ENCODE data around the gene CPN2. TPM values are rescaled to one million over a fixed set of nuclear protein-coding genes. Genes with fewer than 3 reads are reported as not detected.
A peak's percentile ranks its signal among the peaks of the same experiment; 100 is the strongest.

The CPN2 gene
- total RNA-seq, 3 donors from 2014 or later (not counting 1 experiment from before 2014, with no cell fraction given) = not detected

DNA sequence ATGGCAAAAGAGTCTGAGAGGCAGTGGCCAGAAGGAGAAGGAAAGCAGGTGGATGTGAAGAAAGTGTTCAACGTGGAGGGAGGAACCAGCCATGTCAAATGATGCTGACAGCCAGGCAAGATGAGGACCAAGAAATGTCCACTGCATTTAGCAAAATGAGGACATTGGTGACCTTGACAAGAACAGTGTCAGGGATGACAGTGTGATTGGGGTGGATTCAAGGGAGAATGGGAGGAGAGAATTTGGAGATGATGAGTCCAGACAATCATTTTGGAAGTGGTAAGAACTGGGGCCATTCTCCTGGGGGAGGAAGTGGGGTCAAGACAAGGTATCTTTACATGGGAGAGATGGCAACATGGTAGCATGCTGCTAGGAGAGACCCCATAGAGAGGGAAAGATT lies 47.4 kb downstream of the CPN2 start:
- H3K4me3 ChIP-seq (ENCODE audit: low read length) = no peak overlapping the region
- peaks cover 37 to 43% of the 10 kb centered on the region in 2 donors for H3K4me1 Mint-ChIP-seq
- H3K4me1 ChIP-seq (ENCODE audit: control insufficient read depth, insufficient read depth, low read length) = peaks cover 54% of the 10 kb centered on the region
- H3K9me3 ChIP-seq (ENCODE audit: control insufficient read depth, insufficient read depth, low read length) = peaks cover 4% of the 10 kb centered on the region
- H3K27me3 Mint-ChIP-seq (ENCODE audit: low read depth in 2 of 2) = peaks cover 17 to 25% of the 10 kb centered on the region in 2 donors
- no peak overlapping the region for H3K27ac Mint-ChIP-seq
- ATAC-seq (no peak), DNase-seq (no peak)
- H3K4me3 Mint-ChIP-seq = no peak overlapping the region
- TF ChIP-seq, protein P1, sequence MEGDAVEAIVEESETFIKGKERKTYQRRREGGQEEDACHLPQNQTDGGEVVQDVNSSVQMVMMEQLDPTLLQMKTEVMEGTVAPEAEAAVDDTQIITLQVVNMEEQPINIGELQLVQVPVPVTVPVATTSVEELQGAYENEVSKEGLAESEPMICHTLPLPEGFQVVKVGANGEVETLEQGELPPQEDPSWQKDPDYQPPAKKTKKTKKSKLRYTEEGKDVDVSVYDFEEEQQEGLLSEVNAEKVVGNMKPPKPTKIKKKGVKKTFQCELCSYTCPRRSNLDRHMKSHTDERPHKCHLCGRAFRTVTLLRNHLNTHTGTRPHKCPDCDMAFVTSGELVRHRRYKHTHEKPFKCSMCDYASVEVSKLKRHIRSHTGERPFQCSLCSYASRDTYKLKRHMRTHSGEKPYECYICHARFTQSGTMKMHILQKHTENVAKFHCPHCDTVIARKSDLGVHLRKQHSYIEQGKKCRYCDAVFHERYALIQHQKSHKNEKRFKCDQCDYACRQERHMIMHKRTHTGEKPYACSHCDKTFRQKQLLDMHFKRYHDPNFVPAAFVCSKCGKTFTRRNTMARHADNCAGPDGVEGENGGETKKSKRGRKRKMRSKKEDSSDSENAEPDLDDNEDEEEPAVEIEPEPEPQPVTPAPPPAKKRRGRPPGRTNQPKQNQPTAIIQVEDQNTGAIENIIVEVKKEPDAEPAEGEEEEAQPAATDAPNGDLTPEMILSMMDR (IDR thresholded peaks at IDR 0.05) = no peak
- no peaks in the 10 kb centered on the region for H3K36me3 Mint-ChIP-seq
- 83% methylated on average over 1 of the region's 1 CpG for WGBS (ENCODE audit: insufficient coverage)
- intact Hi-C loops (cut with micrococcal nuclease) = no loop called here
- H3K9me3 Mint-ChIP-seq = no peaks in the 10 kb centered on the region
- no peaks in the 10 kb centered on the region for H3K36me3 ChIP-seq (ENCODE audit: control insufficient read depth, insufficient read depth, low read length)
- H3K27me3 ChIP-seq (ENCODE audit: control insufficient read depth, insufficient read depth, low read length) = peaks cover 16% of the 10 kb centered on the region
- no peak overlapping the region for H3K27ac ChIP-seq (ENCODE audit: low read length)

DNA sequence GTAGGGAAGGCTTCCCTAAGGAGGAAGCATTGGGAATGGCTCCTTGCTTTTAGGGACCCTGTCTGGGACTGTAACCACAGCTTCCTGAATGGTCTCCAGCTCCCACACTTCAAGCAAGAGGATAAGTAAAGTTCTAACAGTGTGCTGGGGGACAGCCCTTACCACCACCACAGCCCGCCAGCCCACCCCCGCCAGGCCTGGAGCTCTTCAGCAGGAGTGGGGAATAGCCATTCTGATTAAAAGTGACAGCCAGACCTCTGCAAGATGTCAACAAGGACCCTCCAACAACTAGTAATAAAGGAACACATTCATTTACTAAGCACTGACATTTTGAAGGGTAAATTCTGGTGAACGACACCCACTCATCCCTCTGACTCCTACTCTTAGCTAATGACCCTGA lies 49.4 kb downstream of the CPN2 start:
- H3K27ac ChIP-seq (ENCODE audit: low read length) = no peak overlapping the region
- intact Hi-C loops (cut with micrococcal nuclease) = no loop called here
- no peak overlapping the region for H3K4me3 Mint-ChIP-seq
- H3K4me1 Mint-ChIP-seq = peaks cover 29 to 34% of the 10 kb centered on the region in 2 donors
- ATAC-seq (no peak), DNase-seq (no peak)
- H3K9me3 Mint-ChIP-seq = no peaks in the 10 kb centered on the region
- H3K27me3 Mint-ChIP-seq (ENCODE audit: low read depth in 2 of 2) = peaks cover 10 to 15% of the 10 kb centered on the region in 2 donors
- peaks cover 4% of the 10 kb centered on the region for H3K9me3 ChIP-seq (ENCODE audit: control insufficient read depth, insufficient read depth, low read length)
- no peaks in the 10 kb centered on the region for H3K36me3 ChIP-seq (ENCODE audit: control insufficient read depth, insufficient read depth, low read length)
- H3K36me3 Mint-ChIP-seq = no peaks in the 10 kb centered on the region
- TF ChIP-seq, protein P1 (IDR thresholded peaks at IDR 0.05) = no peak
- peaks cover 43% of the 10 kb centered on the region for H3K4me1 ChIP-seq (ENCODE audit: control insufficient read depth, insufficient read depth, low read length)
- WGBS (ENCODE audit: insufficient coverage) = 83% methylated on average over 3 of the region's 3 CpGs
- H3K4me3 ChIP-seq (ENCODE audit: low read length) = no peak overlapping the region
- H3K27me3 ChIP-seq (ENCODE audit: control insufficient read depth, insufficient read depth, low read length) = peaks cover 13% of the 10 kb centered on the region
- H3K27ac Mint-ChIP-seq = no peak overlapping the region

DNA sequence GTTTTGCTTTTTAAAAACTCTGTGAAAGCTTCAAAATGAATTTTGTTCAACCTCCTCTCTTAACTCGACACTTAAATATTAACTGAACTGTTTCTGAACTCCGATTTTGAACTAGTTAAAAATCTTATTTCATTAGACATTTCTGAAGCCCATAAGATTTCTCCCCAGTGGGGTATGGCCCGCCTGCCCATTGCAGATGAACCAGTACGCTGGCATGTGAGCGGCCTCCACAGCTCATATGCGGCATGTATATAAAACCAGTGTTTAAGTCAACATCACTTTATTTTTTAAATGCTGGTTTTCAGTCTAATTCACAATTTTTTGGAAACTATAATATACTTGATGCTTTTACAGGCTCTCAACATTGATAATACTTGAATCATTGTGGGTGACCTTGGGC lies 50.2 kb downstream of the CPN2 start:
- H3K36me3 ChIP-seq (ENCODE audit: control insufficient read depth, insufficient read depth, low read length) = no peaks in the 10 kb centered on the region
- ATAC-seq (no peak), DNase-seq (no peak)
- H3K27me3 ChIP-seq (ENCODE audit: control insufficient read depth, insufficient read depth, low read length) = peaks cover 19% of the 10 kb centered on the region
- Mint-ChIP-seq H3K4me1 (peaks cover 21 to 28% of the 10 kb centered on the region in 2 donors), H3K9me3 (no peaks in the 10 kb centered on the region), H3K27ac (no peak overlapping the region), H3K4me3 (no peak overlapping the region), H3K36me3 (no peaks in the 10 kb centered on the region), H3K27me3 (ENCODE audit: low read depth in 2 of 2) (peaks cover 7 to 13% of the 10 kb centered on the region in 2 donors)
- TF ChIP-seq, protein P1 (IDR thresholded peaks at IDR 0.05) = no peak
- peaks cover 4% of the 10 kb centered on the region for H3K9me3 ChIP-seq (ENCODE audit: control insufficient read depth, insufficient read depth, low read length)
- no peak overlapping the region for H3K27ac ChIP-seq (ENCODE audit: low read length)
- intact Hi-C loops (cut with micrococcal nuclease) = no loop called here
- H3K4me1 ChIP-seq (ENCODE audit: control insufficient read depth, insufficient read depth, low read length) = peaks cover 38% of the 10 kb centered on the region
- 95% methylated on average over 6 of the region's 6 CpGs for WGBS (ENCODE audit: insufficient coverage)
- no peak overlapping the region for H3K4me3 ChIP-seq (ENCODE audit: low read length)

DNA sequence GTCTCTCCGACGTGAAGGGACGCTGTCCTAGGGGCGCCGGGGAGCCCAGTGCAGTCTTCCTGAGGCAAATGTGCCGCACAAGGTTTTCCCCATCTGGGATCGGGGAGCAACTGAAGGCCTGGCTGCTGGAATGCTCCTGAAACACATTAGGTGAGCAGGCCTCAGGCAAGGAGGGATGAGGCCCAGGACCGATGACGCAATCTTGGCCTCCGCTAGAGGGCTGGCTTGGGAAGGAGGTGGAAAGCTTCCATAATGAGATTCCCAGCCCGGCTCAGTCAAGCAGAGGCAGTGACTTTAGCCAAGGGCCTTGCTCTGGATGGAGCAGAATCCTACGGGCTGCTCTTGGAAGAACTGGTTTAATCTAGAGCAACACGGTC lies 50.8 kb downstream of the CPN2 start:
- H3K36me3 ChIP-seq (ENCODE audit: control insufficient read depth, insufficient read depth, low read length) = no peaks in the 10 kb centered on the region
- DNase-seq = no peak
- peaks cover 16 to 22% of the 10 kb centered on the region in 2 donors for H3K4me1 Mint-ChIP-seq
- TF ChIP-seq, protein P1 (IDR thresholded peaks at IDR 0.05) = no peak
- no peaks in the 10 kb centered on the region for H3K36me3 Mint-ChIP-seq
- H3K4me3 ChIP-seq (ENCODE audit: low read length) = no peak overlapping the region
- no peaks in the 10 kb centered on the region for H3K9me3 Mint-ChIP-seq
- peaks cover 19% of the 10 kb centered on the region for H3K27me3 ChIP-seq (ENCODE audit: control insufficient read depth, insufficient read depth, low read length)
- H3K4me1 ChIP-seq (ENCODE audit: control insufficient read depth, insufficient read depth, low read length) = peaks cover 32% of the 10 kb centered on the region
- H3K9me3 ChIP-seq (ENCODE audit: control insufficient read depth, insufficient read depth, low read length) = peaks cover 4% of the 10 kb centered on the region
- no peak overlapping the region for H3K27ac Mint-ChIP-seq
- no peak for ATAC-seq
- WGBS (ENCODE audit: insufficient coverage) = 66% methylated on average over 13 of the region's 13 CpGs
- no peak overlapping the region for H3K27ac ChIP-seq (ENCODE audit: low read length)
- intact Hi-C loops (cut with micrococcal nuclease) = no loop called here
- peak overlapping the region; percentile 45 for H3K4me3 Mint-ChIP-seq
- H3K27me3 Mint-ChIP-seq (ENCODE audit: low read depth in 2 of 2) = peaks cover 7 to 13% of the 10 kb centered on the region in 2 donors
